Measurements from ENCODE around the gene ANKRD33B. TPM values are rescaled to one million over a fixed set of nuclear protein-coding genes. Genes with fewer than 3 reads are reported as not detected.

Gene ANKRD33B
- total and polyA plus RNA-seq, 9 of the 15 experiments (the other 6 are each of a cell fraction or from before 2014, with no cell fraction given), result 0.10 to 1.7 (median 0.40) TPM

- peaks cover 3% of the 10 kb centered on the region for H3K9me1 ChIP-seq (ENCODE audit: control insufficient read depth, insufficient read depth, low read length)
- in situ Hi-C loops (cut with MboI), result no loop called here
- H2AFZ ChIP-seq (ENCODE audit: low read depth, low read length), result no peak overlapping the region
- no peaks in the 10 kb centered on the region for H3K9me3 ChIP-seq (replicated peaks; ENCODE audit: control insufficient read depth, insufficient read depth, low read depth, low read length)
- POLR2A ChIA-PET, result interaction anchor here (1.2 kb wide), 1 partner anchor 21 kb away, joined by 5 read pairs; no protein-coding TSS in a partner anchor
- H3K79me2 ChIP-seq (ENCODE audit: control insufficient read depth, insufficient read depth, low read length), result peaks cover 22% of the 10 kb centered on the region
- H3K4me3 ChIP-seq, result no peak overlapping the region
- H3K4me2 ChIP-seq (ENCODE audit: insufficient read depth, low read length), result no peak overlapping the region
- no peak overlapping the region for H3K27ac ChIP-seq (ENCODE audit: extremely low read depth, low read depth, low read length)
- ATAC-seq (no peak), DNase-seq (ENCODE audit: extremely low read depth in 1 of 4, low spot score in 3 of 4) (no peak), FAIRE-seq (no peak)
- peaks cover 26 to 35% of the 10 kb centered on the region in 2 experiments for H3K4me1 ChIP-seq (replicated peaks in 1 of 2; ENCODE audit: control insufficient read depth in 2 of 2, insufficient read depth in 2 of 2, low read length in 2 of 2)
- CTCF ChIA-PET (ENCODE audit: low intra/inter-chr PET ratio), result interaction anchor here (0.7 kb wide), 1 partner anchor 62 kb away, joined by 3 read pairs; no protein-coding TSS in a partner anchor
- peaks cover 38% of the 10 kb centered on the region for H4K20me1 ChIP-seq (replicated peaks; ENCODE audit: control insufficient read depth, insufficient read depth, low read length)
- no TSS peak for BruUV-seq (replicated peaks)
- WGBS (ENCODE audit: insufficient coverage, low coverage, missing lambda C conversion rate), result 89% methylated on average over 5 of the region's 5 CpGs
- peaks cover 48% of the 10 kb centered on the region for H3K36me3 ChIP-seq (ENCODE audit: control insufficient read depth, insufficient read depth, low read length)
- TF ChIP-seq FOXM1 (IDR thresholded peaks at IDR 0.05; ENCODE audit: low read depth) (no peak), FOXM1 (CRISPR knock-in tag; IDR thresholded peaks at IDR 0.05; ENCODE audit: low read depth) (no peak), HMBOX1 (IDR thresholded peaks at IDR 0.05) (no peak)
- intact Hi-C loops (cut with micrococcal nuclease), result loop anchor here (10.0 kb wide), 2 partner anchors 285 to 475 kb away; no protein-coding TSS in a partner anchor
- H3K9ac ChIP-seq (ENCODE audit: insufficient read depth in 1 of 2, low read depth in 2 of 2, low read length in 2 of 2), result no peak overlapping the region
- no peaks in the 10 kb centered on the region for H3K27me3 ChIP-seq (ENCODE audit: control insufficient read depth in 2 of 2, insufficient read depth in 2 of 2, low read length in 2 of 2)
Observed at GRCh38 chr5:10699281-10699874, 135.5 kb downstream of the ANKRD33B start.

- H3K9me1 ChIP-seq (ENCODE audit: control insufficient read depth, insufficient read depth, low read length), result peaks cover 3% of the 10 kb centered on the region
- DNase-seq (ENCODE audit: extremely low read depth in 1 of 4, low spot score in 3 of 4) (no peak), ATAC-seq (no peak), FAIRE-seq (no peak)
- intact Hi-C loops (cut with micrococcal nuclease), result loop anchor here (2.0 to 10.0 kb wide), 4 partner anchors 102 to 475 kb away; no protein-coding TSS in a partner anchor
- ChIA-PET POLR2A (interaction anchor here (1.2 kb wide), 1 partner anchor 21 kb away, joined by 5 read pairs; no protein-coding TSS in a partner anchor), CTCF (ENCODE audit: low intra/inter-chr PET ratio) (no interaction called here)
- no peak overlapping the region for H3K27ac ChIP-seq (ENCODE audit: extremely low read depth, low read depth, low read length)
- H3K79me2 ChIP-seq (ENCODE audit: control insufficient read depth, insufficient read depth, low read length), result peaks cover 28% of the 10 kb centered on the region
- no peak overlapping the region for H3K9ac ChIP-seq (ENCODE audit: insufficient read depth in 1 of 2, low read depth in 2 of 2, low read length in 2 of 2)
- peaks cover 51% of the 10 kb centered on the region for H3K36me3 ChIP-seq (ENCODE audit: control insufficient read depth, insufficient read depth, low read length)
- no peak overlapping the region for H2AFZ ChIP-seq (ENCODE audit: low read depth, low read length)
- no peaks in the 10 kb centered on the region for H3K9me3 ChIP-seq (replicated peaks; ENCODE audit: control insufficient read depth, insufficient read depth, low read depth, low read length)
- peaks cover 30 to 42% of the 10 kb centered on the region in 2 experiments for H3K4me1 ChIP-seq (replicated peaks in 1 of 2; ENCODE audit: control insufficient read depth in 2 of 2, insufficient read depth in 2 of 2, low read length in 2 of 2)
- BruUV-seq (replicated peaks), result no TSS peak
- no peaks in the 10 kb centered on the region for H3K27me3 ChIP-seq (ENCODE audit: control insufficient read depth in 2 of 2, insufficient read depth in 2 of 2, low read length in 2 of 2)
- in situ Hi-C loops (cut with MboI), result no loop called here
- no peak overlapping the region for H3K4me2 ChIP-seq (ENCODE audit: insufficient read depth, low read length)
- 78% methylated on average over 8 of the region's 8 CpGs for WGBS (ENCODE audit: insufficient coverage, low coverage, missing lambda C conversion rate)
- H4K20me1 ChIP-seq (replicated peaks; ENCODE audit: control insufficient read depth, insufficient read depth, low read length), result peaks cover 37% of the 10 kb centered on the region
- no peak overlapping the region for H3K4me3 ChIP-seq
- TF ChIP-seq ZNF780A (CRISPR knock-in tag; IDR thresholded peaks at IDR 0.05), result no peak
- no peak for TF ChIP-seq HMGN3 (IDR thresholded peaks at IDR 0.05; ENCODE audit: borderline replicate concordance, extremely low read depth, insufficient read length, low read depth, low read length)
Observed at GRCh38 chr5:10699987-10700386, 136.1 kb downstream of the ANKRD33B start.

Measured in K562 (cell line).